HL-60 (cell line): ENCODE results near the gene ARPC1A.
"Not testable (repeated sequence)": the region's sequence is repeated elsewhere in the genome, so short reads cannot be mapped to it uniquely, and the experiment has no call there.

Source experiments
- DNase-seq, 2 experiments: peaks; one replicate each; pipeline ENCODE4 v3.0.0-alpha.2; 2010 to 2020; ENCODE audit warnings: low read depth in 1 of 2, low spot score in 1 of 2
- H3K27ac ChIP-seq: fragments of 250-450 bp; sonication (Bioruptor Pico); replicated peaks from 2 replicates; pipeline ENCODE4 v1.5.1; 2020; ENCODE audit warnings: mild to moderate bottlenecking, moderate library complexity
- H3K27me3 ChIP-seq: fragments of 250-450 bp; sonication (Bioruptor Pico); 2 replicates; pipeline ENCODE4 v1.5.1; 2021; ENCODE audit warnings: mild to moderate bottlenecking, moderate library complexity; ENCODE audit not compliant: insufficient read depth, poor library complexity, severe bottlenecking
- H3K4me3 ChIP-seq: replicated peaks from 2 replicates; pipeline ENCODE4 v1.5.1; 2011; ENCODE audit warnings: mild to moderate bottlenecking, control low read depth, low read length; ENCODE audit not compliant: insufficient read depth
- GABPA ChIP-seq: IDR thresholded peaks from 2 replicates; pipeline ENCODE4 v1.6.1; 2012; ENCODE audit warnings: low read depth
- POLR2AphosphoS5 ChIP-seq: IDR thresholded peaks from 2 replicates; pipeline ENCODE4 v1.6.1; 2012; ENCODE audit warnings: low read depth
- REST ChIP-seq: IDR thresholded peaks from 2 replicates; pipeline ENCODE4 v1.6.1; 2012; ENCODE audit warnings: low read depth; ENCODE audit not compliant: insufficient replicate concordance
- SPI1 ChIP-seq: IDR thresholded peaks from 2 replicates; pipeline ENCODE4 v1.6.1; 2012; ENCODE audit warnings: low read depth, mild to moderate bottlenecking, borderline replicate concordance
- TF ChIP-seq, protein P1 (sequence below): IDR thresholded peaks from one replicate; pipeline ENCODE4 v1.5.1; 2011; ENCODE audit warnings: low read length, control low read depth, inconsistent platforms; ENCODE audit not compliant: insufficient read depth

ARPC1A gene

GRCh38 chr7:99383791-99384370 lies 58.2 kb downstream of the ARPC1A start:
- DNase-seq: no peak
- TF ChIP-seq GABPA (no peak), POLR2AphosphoS5 (no peak), SPI1 (no peak), REST (no peak)
- TF ChIP-seq, protein P1, sequence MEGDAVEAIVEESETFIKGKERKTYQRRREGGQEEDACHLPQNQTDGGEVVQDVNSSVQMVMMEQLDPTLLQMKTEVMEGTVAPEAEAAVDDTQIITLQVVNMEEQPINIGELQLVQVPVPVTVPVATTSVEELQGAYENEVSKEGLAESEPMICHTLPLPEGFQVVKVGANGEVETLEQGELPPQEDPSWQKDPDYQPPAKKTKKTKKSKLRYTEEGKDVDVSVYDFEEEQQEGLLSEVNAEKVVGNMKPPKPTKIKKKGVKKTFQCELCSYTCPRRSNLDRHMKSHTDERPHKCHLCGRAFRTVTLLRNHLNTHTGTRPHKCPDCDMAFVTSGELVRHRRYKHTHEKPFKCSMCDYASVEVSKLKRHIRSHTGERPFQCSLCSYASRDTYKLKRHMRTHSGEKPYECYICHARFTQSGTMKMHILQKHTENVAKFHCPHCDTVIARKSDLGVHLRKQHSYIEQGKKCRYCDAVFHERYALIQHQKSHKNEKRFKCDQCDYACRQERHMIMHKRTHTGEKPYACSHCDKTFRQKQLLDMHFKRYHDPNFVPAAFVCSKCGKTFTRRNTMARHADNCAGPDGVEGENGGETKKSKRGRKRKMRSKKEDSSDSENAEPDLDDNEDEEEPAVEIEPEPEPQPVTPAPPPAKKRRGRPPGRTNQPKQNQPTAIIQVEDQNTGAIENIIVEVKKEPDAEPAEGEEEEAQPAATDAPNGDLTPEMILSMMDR: no peak
- Histone ChIP-seq H3K27ac (peak overlapping the region; percentile 25; the same call in 1 of the 2 replicates), H3K4me3 (no peak overlapping the region), H3K27me3 (no peaks in the 10 kb centered on the region)

DNA sequence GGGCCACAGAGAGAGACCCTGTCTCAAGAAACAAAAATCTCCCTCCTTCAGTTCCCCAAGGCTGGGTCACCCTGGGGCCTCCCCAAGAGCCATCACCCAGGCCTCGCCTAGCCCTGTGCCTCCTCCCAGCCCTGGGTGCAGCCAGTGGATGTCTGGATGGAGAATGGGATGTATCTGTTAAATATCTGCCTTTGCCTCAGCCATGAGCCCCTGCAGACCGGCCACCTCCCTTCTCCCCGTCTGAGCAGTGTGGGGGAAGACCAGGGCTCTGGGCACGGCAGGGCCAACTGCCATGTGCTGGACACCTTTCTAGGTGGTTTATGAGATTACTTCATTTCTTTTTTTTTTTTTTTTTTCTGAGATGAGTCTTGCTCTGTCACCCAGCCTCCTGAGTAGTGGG lies 58.8 kb downstream of the ARPC1A start:
- H3K27me3 ChIP-seq: no peaks in the 10 kb centered on the region
- no peak for TF ChIP-seq GABPA
- TF ChIP-seq REST: no peak
- peak; percentile 29; the same call in 1 of the 2 replicates for TF ChIP-seq POLR2AphosphoS5
- TF ChIP-seq, protein P1: no peak
- TF ChIP-seq SPI1: no peak
- no peak for DNase-seq
- no peak overlapping the region for H3K4me3 ChIP-seq
- H3K27ac ChIP-seq: peak overlapping the region; percentile 25; the same call in 1 of the 2 replicates

GRCh38 chr7:99385564-99385963 lies 59.9 kb downstream of the ARPC1A start:
- H3K4me3 ChIP-seq: no peak overlapping the region
- peak overlapping the region; percentile 36 for H3K27ac ChIP-seq
- no peak; the same call in 1 of the 2 replicates for TF ChIP-seq POLR2AphosphoS5
- no peak for DNase-seq
- no peaks in the 10 kb centered on the region for H3K27me3 ChIP-seq

GRCh38 chr7:99386584-99387238 lies 61.0 kb downstream of the ARPC1A start:
- peak in 1 of 2 experiments; percentile 63 for DNase-seq
- Histone ChIP-seq H3K27me3 (no peaks in the 10 kb centered on the region), H3K4me3 (no peak overlapping the region), H3K27ac (no peak overlapping the region)
- no peak for TF ChIP-seq SPI1
- no peak for TF ChIP-seq GABPA
- TF ChIP-seq POLR2AphosphoS5: no peak
- TF ChIP-seq, protein P1: no peak
- TF ChIP-seq REST: no peak

DNA sequence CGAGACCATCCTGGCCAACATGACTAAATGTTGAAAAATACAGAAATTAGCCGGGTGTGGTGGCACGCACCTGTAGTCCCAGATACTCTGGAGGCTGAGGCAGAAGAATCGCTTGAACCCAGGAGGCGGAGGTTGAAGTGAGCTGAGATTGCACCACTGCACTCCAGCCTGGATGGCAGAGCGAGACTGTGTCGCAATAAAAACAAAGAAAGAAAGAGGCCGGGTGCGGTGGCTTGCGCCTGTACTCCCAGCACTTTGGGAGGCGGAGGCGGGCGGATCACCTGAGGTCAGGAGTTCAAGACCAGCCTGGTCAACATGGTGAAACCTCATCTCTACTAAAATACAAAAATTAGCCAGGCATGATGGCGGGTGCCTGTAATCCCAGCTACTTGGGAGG lies 61.5 kb downstream of the ARPC1A start:
- peak in 1 of 2 experiments; percentile 20 for DNase-seq
- not testable (repeated sequence) for H3K27ac ChIP-seq, H3K27me3 ChIP-seq, H3K4me3 ChIP-seq
